ENCODE measurements around the gene GNGT1. TPM values are rescaled to one million over a fixed set of nuclear protein-coding genes. Genes with fewer than 3 reads are reported as not detected.

Gene GNGT1
- polyA plus RNA-seq, 12 donors = not detected

DNA sequence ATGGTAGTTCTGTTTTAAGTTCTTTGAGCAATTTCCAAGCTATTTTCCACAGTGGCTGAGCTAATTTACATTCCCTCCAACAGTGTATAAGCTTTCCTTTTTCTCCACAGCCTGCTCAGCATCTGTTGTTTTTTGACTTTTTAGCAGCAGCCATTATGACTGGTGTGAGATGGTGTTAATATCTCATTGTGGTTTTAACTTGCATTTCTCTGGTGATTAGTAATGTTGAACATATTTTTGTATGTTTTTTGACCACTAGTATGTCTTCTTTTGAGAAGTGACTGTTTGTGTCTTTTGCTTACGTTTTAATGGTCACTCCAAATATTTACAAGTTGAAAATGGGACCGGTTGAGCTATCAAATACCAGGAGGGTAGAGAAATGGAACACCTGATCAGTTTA is 35.6 kb downstream of the GNGT1 start:
- no peak for DNase-seq

DNA sequence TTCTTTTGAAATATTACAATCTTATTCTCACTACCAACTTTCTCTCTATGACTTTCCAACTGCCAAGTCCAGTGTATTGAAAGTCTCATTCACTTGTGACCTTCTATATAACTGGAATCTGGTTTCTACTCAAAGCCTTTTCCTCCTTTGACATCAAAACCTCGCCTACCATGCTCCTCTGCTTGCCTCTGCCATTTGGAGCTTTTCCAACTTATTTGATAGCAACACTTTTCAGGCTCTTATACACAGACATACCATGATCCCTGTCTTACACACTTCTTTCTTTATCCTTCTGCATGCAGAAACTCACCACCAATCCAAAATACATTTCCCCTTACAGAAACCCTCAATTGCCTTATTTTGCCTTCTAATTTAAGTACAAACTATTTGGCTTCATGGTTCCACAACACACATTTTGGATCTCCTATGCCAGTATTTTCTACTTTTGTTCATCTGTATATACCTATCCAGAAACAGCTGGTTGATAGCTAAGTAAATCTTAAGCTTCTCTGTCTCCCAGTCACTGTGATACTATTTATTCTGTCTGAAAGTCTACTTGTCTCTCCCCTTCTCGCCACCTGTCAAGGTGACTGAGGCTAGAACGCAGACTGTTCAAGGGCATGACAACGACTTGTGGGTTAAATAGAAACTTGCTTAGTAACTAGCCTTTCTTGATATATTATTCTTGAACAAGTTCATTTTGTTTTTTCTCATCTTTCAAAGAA is 37.6 kb downstream of the GNGT1 start:
- no peak for DNase-seq

- no peak for DNase-seq
Measured at GRCh38 chr7:93944673-93945072, 38.3 kb downstream of the GNGT1 start.

DNA sequence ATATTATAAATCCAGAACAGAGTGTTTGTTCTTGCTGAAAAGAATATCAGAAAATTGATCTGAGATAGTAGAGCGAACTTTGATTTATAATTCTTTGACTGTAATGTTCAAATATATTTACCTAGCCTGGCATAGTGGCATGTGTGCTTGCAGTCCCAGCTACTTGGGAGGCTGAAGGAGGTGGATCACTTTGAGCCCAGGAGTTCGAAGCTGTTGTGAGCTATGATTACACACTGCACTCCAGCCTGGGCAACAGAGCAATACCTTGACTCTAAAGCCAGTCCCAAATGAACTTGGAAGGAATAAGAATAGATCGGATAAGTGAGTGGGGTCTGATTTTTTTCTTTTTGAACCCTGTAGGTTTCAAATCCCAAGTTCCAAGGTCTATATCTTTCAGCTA is 38.7 kb downstream of the GNGT1 start:
- DNase-seq = no peak

DNA sequence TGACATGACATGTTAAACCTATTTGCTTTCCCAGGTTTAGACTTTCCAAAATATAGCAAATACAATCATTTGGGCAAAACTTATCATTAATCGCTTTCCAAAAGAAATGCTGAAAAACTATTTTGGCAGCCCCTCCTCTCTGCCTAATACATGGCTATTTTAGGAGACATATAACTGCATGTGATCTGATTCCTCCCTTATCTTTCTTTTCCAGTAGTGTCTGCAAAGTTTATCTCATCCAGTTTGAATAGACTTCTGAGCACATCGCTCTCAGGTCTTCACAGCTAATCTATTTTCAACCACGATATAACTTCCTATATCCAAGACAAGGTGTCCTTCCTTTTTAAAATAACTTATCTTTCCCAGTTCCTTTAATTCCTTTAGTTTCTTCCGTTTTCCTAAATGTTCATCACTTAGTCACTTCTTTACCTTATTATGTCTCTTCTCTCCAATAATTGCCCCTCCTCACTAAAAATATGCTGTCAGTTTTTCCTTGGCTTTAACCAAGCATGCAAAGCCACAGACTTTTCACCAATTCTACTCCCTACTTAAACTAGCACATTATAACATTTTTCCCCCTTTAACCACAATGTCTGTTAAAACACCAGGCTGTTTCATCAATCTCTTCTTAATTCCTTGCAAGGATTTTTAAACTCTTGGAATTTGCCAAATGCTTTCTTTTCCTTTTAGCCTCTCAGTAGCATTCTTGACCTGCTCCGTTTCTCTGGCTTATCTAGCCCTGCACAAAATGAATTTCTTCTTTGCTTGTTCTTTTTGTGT is 39.6 kb downstream of the GNGT1 start:
- DNase-seq = no peak

- DNase-seq = no peak
Measured at GRCh38 chr7:93948106-93948505, 41.7 kb downstream of the GNGT1 start.

GRCh38 chr7:93948873-93949272 is 42.5 kb downstream of the GNGT1 start:
- DNase-seq = no peak

- DNase-seq = no peak
Measured at GRCh38 chr7:93949423-93949822, 43.1 kb downstream of the GNGT1 start.

DNA sequence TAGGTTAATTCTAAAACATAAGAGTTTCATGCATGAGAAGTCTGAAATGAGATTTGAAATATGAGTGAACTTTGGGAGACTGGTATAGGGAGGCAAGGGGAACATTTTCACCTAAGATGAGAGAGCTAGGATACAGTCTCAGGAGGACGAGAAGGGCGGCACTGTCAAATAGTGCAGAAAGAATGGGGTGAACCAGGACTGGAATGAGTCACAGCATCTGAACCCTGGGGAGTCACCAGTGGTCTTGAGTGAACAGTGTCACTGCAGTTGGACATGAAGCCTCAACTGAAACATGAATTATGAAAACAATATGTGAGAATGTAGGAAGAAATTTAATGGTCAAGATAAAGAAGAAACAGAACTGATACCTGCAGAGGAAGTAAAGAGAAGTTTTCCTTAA is 48.9 kb downstream of the GNGT1 start:
- DNase-seq = no peak

GRCh38 chr7:93957767-93958166 is 51.4 kb downstream of the GNGT1 start:
- DNase-seq = no peak

GRCh38 chr7:93958216-93958615 is 51.8 kb downstream of the GNGT1 start:
- no peak for DNase-seq

- DNase-seq = no peak
Measured at GRCh38 chr7:93958651-93959050, 52.3 kb downstream of the GNGT1 start.

Other genes starting within 250 kb of the GNGT1 start
- gene TFPI2, start 15.8 kb upstream of the GNGT1 start, polyA plus RNA-seq (ENCODE audit: insufficient read length in 12 of 12) = 10 to 100 TPM in 1 of 12 donors, 1 to 10 TPM in 10, not detected in 1; 2.0 to 16.4 (median 2.8) TPM
- gene GNG11, start 15.2 kb downstream of the GNGT1 start, polyA plus RNA-seq (ENCODE audit: insufficient read length in 12 of 12) = 10 to 100 TPM in 11 of 12 donors, not detected in 1; 27.1 to 40.9 (median 30.9) TPM
- 10 to 100 TPM in 11 of 12 donors, not detected in 1; 21.9 to 44.3 (median 31.1) TPM for gene BET1, start 97.8 kb downstream of the GNGT1 start, polyA plus RNA-seq (ENCODE audit: insufficient read length in 12 of 12)